Bronchial epithelial cell (primary cell): ENCODE measurements around the gene ISG20L2. TPM values are rescaled to one million over a fixed set of nuclear protein-coding genes. Genes with fewer than 3 reads are reported as not detected.

Source experiments
- DNase-seq: peaks from one replicate; pipeline ENCODE4 v3.0.0-alpha.2; 2010; ENCODE audit warnings: low read depth
- FAIRE-seq: peaks from 2 replicates; lab custom pipeline; 2011; peaks lifted over from hg19 to GRCh38; lab: Jason Lieb, UNC
- H3K27me3 ChIP-seq: 2 replicates; pipeline ENCODE4 v1.5.1; 2011; ENCODE audit warnings: low read length; ENCODE audit not compliant: control insufficient read depth, insufficient read depth
- H3K36me3 ChIP-seq: 2 replicates; pipeline ENCODE4 v1.5.1; 2011; ENCODE audit warnings: low read length; ENCODE audit not compliant: control insufficient read depth, insufficient read depth
- H3K4me3 ChIP-seq: 2 replicates; pipeline ENCODE4 v1.5.1; 2011; ENCODE audit warnings: mild to moderate bottlenecking, low read depth, low read length, control low read depth
- CTCF ChIP-seq: IDR thresholded peaks from 2 replicates; pipeline ENCODE4 v1.5.1; 2011; ENCODE audit warnings: mild to moderate bottlenecking, moderate library complexity, low read length, control low read depth, inconsistent platforms; ENCODE audit not compliant: insufficient read depth, severe bottlenecking
- total RNA-seq: library from RNA; depleted of rRNA; stranded (reverse); fragments of >200 nt; gene quantifications from 2 replicates; pipeline ENCODE4 v1.2.1, GENCODE V29; 2014

The ISG20L2 gene
- total RNA-seq, 1 donor from 2014 or later, result 7.9 TPM

- Histone ChIP-seq H3K4me3 (peak overlapping the region; percentile 71), H3K36me3 (peaks cover 13% of the 10 kb centered on the region), H3K27me3 (no peaks in the 10 kb centered on the region)
- FAIRE-seq (no peak), DNase-seq (peak; percentile 70)
- no peak for TF ChIP-seq CTCF
Observed at GRCh38 chr1:156747742-156748669, 19.4 kb upstream of the ISG20L2 start.

GRCh38 chr1:156746728-156747631 is 18.4 kb upstream of the ISG20L2 start:
- Histone ChIP-seq H3K27me3 (no peaks in the 10 kb centered on the region), H3K36me3 (peaks cover 13% of the 10 kb centered on the region), H3K4me3 (peak overlapping the region; percentile 37)
- DNase-seq (peak; percentile 76), FAIRE-seq (no peak)
- TF ChIP-seq CTCF, result peak; percentile 20

GRCh38 chr1:156746406-156746727 is 17.8 kb upstream of the ISG20L2 start:
- no peak for TF ChIP-seq CTCF
- DNase-seq (no peak), FAIRE-seq (no peak)
- Histone ChIP-seq H3K36me3 (peaks cover 13% of the 10 kb centered on the region), H3K4me3 (peak overlapping the region; percentile 37), H3K27me3 (no peaks in the 10 kb centered on the region)

- peaks cover 13% of the 10 kb centered on the region for H3K36me3 ChIP-seq
- TF ChIP-seq CTCF, result no peak
- DNase-seq, result no peak
- FAIRE-seq, result no peak
- no peaks in the 10 kb centered on the region for H3K27me3 ChIP-seq
- no peak overlapping the region for H3K4me3 ChIP-seq
Observed at GRCh38 chr1:156745881-156746280, 17.3 kb upstream of the ISG20L2 start.

- TF ChIP-seq CTCF, result no peak
- Histone ChIP-seq H3K27me3 (no peaks in the 10 kb centered on the region), H3K36me3 (peaks cover 13% of the 10 kb centered on the region), H3K4me3 (no peak overlapping the region)
- FAIRE-seq (no peak), DNase-seq (no peak)
Observed at GRCh38 chr1:156744786-156745419, 16.3 kb upstream of the ISG20L2 start.
